Caco-2 (cell line): ENCODE data around the gene ATP5F1B. TPM values are rescaled to one million over a fixed set of nuclear protein-coding genes. Genes with fewer than 3 reads are reported as not detected.
"Not testable (repeated sequence)": the region's sequence is repeated elsewhere in the genome, so short reads cannot be mapped to it uniquely, and the experiment has no call there.

Source experiments
- BruUV-seq: library from RNA; stranded (reverse); fragments of 400-500 nt; replicated peaks from 2 replicates; lab custom pipeline; 2021; lab: Mats Ljungman, UMichigan
- CTCF ChIA-PET: fragments of 300-600 bp; sonication (Branson Sonifier 250); formaldehyde crosslinking; loops from one replicate; lab custom pipeline; 2022; ENCODE audit warnings: antibody characterized with exemption; lab: Charles Lee
- POLR2A ChIA-PET: fragments of 300-600 bp; sonication (Branson Sonifier 250); formaldehyde crosslinking; loops from one replicate; lab custom pipeline; 2022; ENCODE audit warnings: antibody characterized with exemption; lab: Charles Lee
- DNase-seq, 2 experiments: peaks; one replicate each; pipeline versions ENCODE4 v3.0.0 to v3.0.0-alpha.2; 2020 to 2022
- H3K27me3 ChIP-seq: replicated peaks from 2 replicates; pipeline ENCODE4 v1.6.0; 2011; ENCODE audit warnings: low read length; ENCODE audit not compliant: control insufficient read depth, insufficient read depth
- H3K36me3 ChIP-seq: 2 replicates; pipeline ENCODE4 v1.5.1; 2011; ENCODE audit warnings: low read length; ENCODE audit not compliant: control insufficient read depth, insufficient read depth
- H3K4me1 ChIP-seq: fragments of 250-450 bp; sonication (Bioruptor Pico); 2 replicates; pipeline ENCODE4 v1.5.1; 2020; ENCODE audit warnings: mild to moderate bottlenecking
- H3K4me3 ChIP-seq: 2 replicates; pipeline ENCODE4 v1.5.1; 2011; ENCODE audit warnings: low read depth, mild to moderate bottlenecking, control low read depth, low read length
- H3K9me3 ChIP-seq: fragments of 250-450 bp; sonication (Bioruptor Pico); 2 replicates; pipeline ENCODE4 v1.5.1; 2020; ENCODE audit warnings: mild to moderate bottlenecking, moderate library complexity
- H3K27ac Mint-ChIP-seq: one replicate; pipeline ENCODE4 v1.8.0; 2022; ENCODE audit warnings: mixed read lengths; ENCODE audit not compliant: unreplicated experiment
- H3K27me3 Mint-ChIP-seq: one replicate; pipeline ENCODE4 v1.8.0; 2022; ENCODE audit warnings: mixed read lengths; ENCODE audit not compliant: insufficient read depth, unreplicated experiment
- H3K36me3 Mint-ChIP-seq: one replicate; pipeline ENCODE4 v1.8.0; 2022; ENCODE audit warnings: mild to moderate bottlenecking, mixed read lengths; ENCODE audit not compliant: insufficient read depth, unreplicated experiment
- H3K4me1 Mint-ChIP-seq: one replicate; pipeline ENCODE4 v1.8.0; 2022; ENCODE audit warnings: low read depth, mixed read lengths; ENCODE audit not compliant: unreplicated experiment
- H3K4me3 Mint-ChIP-seq: one replicate; pipeline ENCODE4 v1.8.0; 2022; ENCODE audit warnings: mild to moderate bottlenecking, moderate library complexity, mixed read lengths; ENCODE audit not compliant: unreplicated experiment
- H3K9me3 Mint-ChIP-seq: one replicate; pipeline ENCODE4 v1.8.0; 2022; ENCODE audit warnings: mixed read lengths; ENCODE audit not compliant: unreplicated experiment
- CTCF ChIP-seq, 2 experiments: fragments of 200-600 bp in 1 of 2; IDR thresholded peaks; 1 replicate in 1 of 2; 2 replicates in 1 of 2; pipeline versions ENCODE4 v1.5.1 to v1.8.0; 2011 to 2022; ENCODE audit warnings: antibody characterized with exemption in 1 of 2, control low read depth in 1 of 2, inconsistent platforms in 1 of 2, low read depth in 1 of 2, low read length in 1 of 2, mild to moderate bottlenecking in 1 of 2, moderate library complexity in 1 of 2; ENCODE audit not compliant: insufficient read depth in 1 of 2, severe bottlenecking in 1 of 2, unreplicated experiment in 1 of 2
- intact Hi-C: fragments of 100-400 bp; cut with micrococcal nuclease; formaldehyde crosslinking; loops from one replicate; pipeline ENCODE4 v1.10.0; 2022; ENCODE audit not compliant: unreplicated experiment
- total RNA-seq: library from RNA; stranded (reverse); gene quantifications from 2 replicates; pipeline ENCODE4 v1.2.3, GENCODE V29; 2022

The ATP5F1B gene
- total RNA-seq, 1 experiment from 2014 or later = 740 TPM

- ChIA-PET CTCF (interaction anchor here (0.7 kb wide), 2 partner anchors 56 to 374 kb away, joined by 3 to 6 read pairs; no protein-coding TSS in a partner anchor), POLR2A (no interaction called here)
- Histone ChIP-seq H3K9me3 (peaks cover 21% of the 10 kb centered on the region; the same call in 1 of the 2 replicates), H3K36me3 (no peaks in the 10 kb centered on the region), H3K4me3 (no peak overlapping the region), H3K27me3 (no peaks in the 10 kb centered on the region), H3K4me1 (peaks cover 7% of the 10 kb centered on the region)
- peaks cover 19% of the 10 kb centered on the region for H3K9me3 Mint-ChIP-seq
- H3K36me3 Mint-ChIP-seq = peaks cover 49% of the 10 kb centered on the region
- TF ChIP-seq CTCF (IDR thresholded peaks at IDR 0.05; ENCODE audit: insufficient read depth in 1 of 2, low read depth in 1 of 2, low read length in 1 of 2, severe bottlenecking in 1 of 2, unreplicated experiment in 1 of 2) = no peak
- no peak overlapping the region for H3K27ac Mint-ChIP-seq
- no TSS peak for BruUV-seq
- H3K4me3 Mint-ChIP-seq = no peak overlapping the region
- intact Hi-C loops = no loop called here
- H3K4me1 Mint-ChIP-seq = peaks cover 7% of the 10 kb centered on the region
- DNase-seq = no peak
- no peaks in the 10 kb centered on the region for H3K27me3 Mint-ChIP-seq
These were observed 11.9 kb upstream of the ATP5F1B start for GRCh38 chr12:56657416-56658379.

DNA sequence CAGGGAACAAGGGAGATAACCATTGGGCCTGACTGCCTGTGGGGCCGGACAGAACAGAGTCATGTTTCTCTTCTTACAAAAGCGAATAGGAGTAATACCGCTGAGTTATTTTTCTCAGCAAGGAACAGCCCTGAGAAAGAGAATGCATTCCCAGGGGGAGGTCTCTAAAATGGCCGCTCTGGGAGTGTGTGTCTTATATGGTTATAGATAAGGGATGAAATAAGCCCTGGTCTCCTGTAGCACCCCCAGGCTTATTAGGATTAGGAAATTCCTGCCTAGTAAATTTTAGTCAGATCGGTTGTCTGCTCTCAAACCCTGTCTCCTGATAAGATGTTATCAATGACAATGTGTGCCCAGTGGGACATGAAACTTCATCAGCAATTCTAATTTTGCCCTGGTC is 8.0 kb upstream of the ATP5F1B start:
- H3K36me3 Mint-ChIP-seq = peaks cover 20% of the 10 kb centered on the region
- H3K27ac Mint-ChIP-seq, H3K27me3 ChIP-seq, intact Hi-C loops, BruUV-seq, H3K4me3 ChIP-seq, H3K27me3 Mint-ChIP-seq, H3K4me3 Mint-ChIP-seq, H3K4me1 ChIP-seq, POLR2A ChIA-PET, CTCF ChIA-PET, H3K4me1 Mint-ChIP-seq, H3K36me3 ChIP-seq: not testable (repeated sequence)
- peaks cover 21% of the 10 kb centered on the region; the same call in 1 of the 2 replicates for H3K9me3 ChIP-seq
- DNase-seq = peak in 1 of 2 experiments; percentile 35
- H3K9me3 Mint-ChIP-seq = peaks cover 21% of the 10 kb centered on the region

GRCh38 chr12:56648023-56648422 is 2.2 kb upstream of the ATP5F1B start:
- DNase-seq, H3K4me3 ChIP-seq, H3K9me3 ChIP-seq, H3K27ac Mint-ChIP-seq, H3K4me3 Mint-ChIP-seq, H3K27me3 ChIP-seq, H3K9me3 Mint-ChIP-seq, H3K36me3 ChIP-seq, H3K4me1 ChIP-seq, CTCF ChIA-PET, BruUV-seq, H3K27me3 Mint-ChIP-seq, intact Hi-C loops, H3K4me1 Mint-ChIP-seq: not testable (repeated sequence)
- POLR2A ChIA-PET = interaction anchor here (0.6 kb wide), 1 partner anchor 273 kb away, joined by 16 read pairs; no protein-coding TSS in a partner anchor
- peaks cover 38% of the 10 kb centered on the region for H3K36me3 Mint-ChIP-seq
